Activated T-helper 17 cell treated with anti-CD3 and anti-CD28 coated beads, Interleukin-2, amount 50 U/mL, for 72 hours (primary cell): ENCODE data around the gene ATP11A. TPM values are rescaled to one million over a fixed set of nuclear protein-coding genes. Genes with fewer than 3 reads are reported as not detected.

ENCODE experiments used
- ATAC-seq: fragments of 150-1000 bp; cut with Tn5 transposase; replicated peaks from 2 replicates; pipeline ENCODE4 v1.10.0; 2021; ENCODE audit warnings: mild to moderate bottlenecking, moderate library complexity
- H3K27ac Mint-ChIP-seq: one replicate; pipeline ENCODE4 v1.8.0; 2022; ENCODE audit warnings: mixed read lengths
- H3K27me3 Mint-ChIP-seq: one replicate; pipeline ENCODE4 v1.8.0; 2022; ENCODE audit warnings: mixed read lengths
- H3K36me3 Mint-ChIP-seq: one replicate; pipeline ENCODE4 v1.8.0; 2022; ENCODE audit warnings: low read depth, mild to moderate bottlenecking, mixed read lengths
- H3K4me1 Mint-ChIP-seq: one replicate; pipeline ENCODE4 v1.8.0; 2022; ENCODE audit warnings: mixed read lengths
- H3K4me3 Mint-ChIP-seq: one replicate; pipeline ENCODE4 v1.8.0; 2022; ENCODE audit warnings: mild to moderate bottlenecking, mixed read lengths
- H3K9me3 Mint-ChIP-seq: one replicate; pipeline ENCODE4 v1.8.0; 2022; ENCODE audit warnings: mixed read lengths
- total RNA-seq, 2 donors: library from RNA; stranded (reverse); gene quantifications; one replicate each; pipeline ENCODE4 v1.2.3, GENCODE V29; 2022

The ATP11A gene
- total RNA-seq, 2 donors from 2014 or later, result 39.7 to 48.6 TPM

DNA sequence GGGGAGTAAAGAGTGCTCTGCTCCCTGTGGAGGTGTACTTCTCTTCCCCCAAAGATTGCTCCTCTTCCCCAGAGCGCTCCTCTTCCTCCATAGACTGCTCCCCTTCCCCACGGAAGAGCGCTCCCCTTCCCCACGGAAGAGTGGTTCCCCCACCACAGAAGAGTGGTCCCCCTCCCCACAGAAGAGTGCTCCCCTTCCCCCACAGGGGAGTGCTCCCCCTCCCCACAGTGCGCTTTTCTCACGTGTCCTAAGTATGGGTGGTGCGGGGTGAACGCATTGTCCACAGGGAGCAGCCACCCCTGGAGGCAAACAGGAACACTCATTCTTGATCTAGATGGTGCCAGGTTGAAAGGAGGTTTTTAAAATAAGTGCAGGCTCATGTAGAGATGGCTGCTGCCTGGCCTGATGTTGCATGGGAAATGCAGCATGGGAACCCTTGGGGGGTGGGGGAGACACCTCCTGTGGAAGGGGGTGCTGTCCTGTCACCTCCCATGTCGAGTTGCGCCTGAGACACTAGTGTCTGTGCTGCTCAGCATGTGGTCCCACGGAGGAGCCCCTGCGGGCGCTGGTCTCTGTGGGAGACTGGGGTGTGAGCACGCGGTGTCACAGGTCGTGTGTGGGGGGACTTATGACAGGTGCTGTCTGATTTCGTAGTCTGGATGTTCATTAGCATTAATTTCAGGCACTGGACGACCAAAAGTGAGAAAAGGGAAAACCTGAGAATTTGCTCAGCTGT lies 52.2 kb downstream of the ATP11A start:
- H3K4me3 Mint-ChIP-seq, result no peak overlapping the region
- no peaks in the 10 kb centered on the region for H3K27me3 Mint-ChIP-seq
- H3K4me1 Mint-ChIP-seq, result peaks cover 15% of the 10 kb centered on the region
- H3K27ac Mint-ChIP-seq, result no peak overlapping the region
- H3K36me3 Mint-ChIP-seq, result no peaks in the 10 kb centered on the region
- ATAC-seq, result no peak
- H3K9me3 Mint-ChIP-seq, result no peaks in the 10 kb centered on the region

DNA sequence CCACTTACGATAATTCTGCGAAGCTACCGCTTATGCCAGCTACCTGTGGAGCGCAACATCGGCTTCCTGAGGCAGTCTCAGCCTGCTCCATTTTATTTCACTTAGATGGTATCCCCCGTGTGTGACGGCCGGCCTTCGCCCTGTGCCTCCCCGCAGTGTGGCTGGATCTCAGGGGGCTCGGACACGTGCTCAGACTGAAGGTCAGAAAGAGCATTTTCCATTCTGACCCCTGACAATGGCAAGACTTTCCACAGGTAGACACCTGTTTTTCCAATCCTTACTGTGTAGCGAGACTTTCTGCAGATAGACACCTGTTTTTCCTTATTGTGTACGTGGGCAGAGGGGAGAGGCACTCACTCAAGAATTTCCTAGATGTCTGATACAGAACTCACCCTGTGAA lies 52.7 kb downstream of the ATP11A start:
- Mint-ChIP-seq H3K4me3 (no peak overlapping the region), H3K9me3 (no peaks in the 10 kb centered on the region), H3K4me1 (peaks cover 13% of the 10 kb centered on the region), H3K27me3 (no peaks in the 10 kb centered on the region), H3K27ac (peak overlapping the region; percentile 15), H3K36me3 (no peaks in the 10 kb centered on the region)
- ATAC-seq, result no peak

DNA sequence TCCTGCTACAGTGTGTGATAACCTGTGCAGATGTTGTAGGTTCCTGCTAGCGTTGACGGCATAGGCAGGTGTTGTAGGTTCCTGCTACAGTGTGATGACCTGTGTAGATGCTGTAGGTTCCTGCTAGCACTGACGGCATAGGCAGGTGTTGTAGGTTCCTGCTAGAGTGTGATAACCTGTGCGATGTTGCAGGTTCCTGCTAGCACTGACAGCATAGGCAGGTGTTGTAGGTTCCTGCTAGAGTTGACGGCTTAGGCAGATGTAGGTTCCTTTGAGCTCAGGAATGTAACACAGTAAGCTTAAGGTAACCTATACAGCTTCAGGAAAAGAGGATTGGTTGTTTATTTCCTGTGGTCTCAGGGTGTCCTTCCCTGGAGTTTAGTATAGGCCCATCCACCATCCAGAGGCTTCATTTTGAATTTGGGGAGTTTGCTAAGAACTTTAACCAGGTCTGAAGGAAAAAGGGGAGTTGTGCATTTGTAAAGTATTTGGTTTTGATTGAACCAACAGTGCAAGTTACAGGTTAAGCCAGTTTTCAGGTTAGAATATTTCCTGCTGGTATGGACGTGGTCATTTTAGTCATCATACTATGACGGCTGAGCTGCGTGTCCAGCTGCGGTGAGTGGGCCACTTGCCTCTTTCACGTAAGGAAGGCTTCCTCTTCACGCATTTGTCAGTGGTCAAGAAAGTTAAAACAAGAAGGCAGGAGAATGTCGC lies 53.8 kb downstream of the ATP11A start:
- Mint-ChIP-seq H3K4me1 (peaks cover 13% of the 10 kb centered on the region), H3K36me3 (no peaks in the 10 kb centered on the region), H3K9me3 (no peaks in the 10 kb centered on the region), H3K27ac (peak overlapping the region; percentile 15), H3K4me3 (no peak overlapping the region), H3K27me3 (no peaks in the 10 kb centered on the region)
- no peak for ATAC-seq

DNA sequence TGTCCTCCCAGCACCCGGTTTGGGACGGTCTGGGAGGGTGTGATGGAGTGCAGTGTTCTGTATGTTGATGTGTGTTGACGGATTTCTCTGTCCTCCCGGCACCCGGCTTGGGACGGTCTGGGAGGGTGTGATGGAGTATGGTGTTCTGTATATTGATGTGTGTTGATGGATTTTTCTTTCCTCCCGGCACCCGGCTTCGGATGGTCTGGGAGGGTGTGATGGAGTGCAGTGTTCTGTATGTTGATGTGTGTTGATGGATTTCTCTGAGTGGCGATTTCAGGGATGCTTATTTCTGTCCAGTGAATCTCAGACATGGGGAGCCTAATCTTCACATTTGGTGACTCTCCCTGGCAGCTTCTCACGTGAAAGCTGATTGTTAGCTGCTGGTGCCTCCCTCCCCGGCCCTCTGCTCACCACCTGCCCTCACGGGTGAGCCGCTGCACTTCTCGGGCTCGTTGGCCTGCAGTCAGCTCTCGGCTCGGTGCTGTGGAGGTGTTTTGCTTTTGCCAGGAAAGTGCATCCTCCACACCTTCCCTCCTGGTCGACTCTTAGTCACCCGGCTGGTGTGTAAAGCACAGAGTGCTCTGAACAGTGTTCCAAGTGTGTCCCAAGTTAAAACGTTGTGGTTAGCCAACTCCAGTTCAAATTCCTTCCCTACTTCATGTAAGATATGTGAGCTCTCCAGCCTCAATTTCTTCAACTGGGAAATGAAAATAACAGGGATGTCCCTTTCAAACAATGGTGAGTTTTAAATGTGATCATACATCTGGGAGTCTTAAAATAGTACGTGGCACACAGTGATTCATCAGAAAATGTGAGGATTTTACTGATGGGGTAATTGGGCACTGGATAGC lies 54.6 kb downstream of the ATP11A start:
- Mint-ChIP-seq H3K9me3 (no peaks in the 10 kb centered on the region), H3K4me1 (peaks cover 13% of the 10 kb centered on the region), H3K27ac (no peak overlapping the region), H3K36me3 (no peaks in the 10 kb centered on the region), H3K4me3 (no peak overlapping the region), H3K27me3 (no peaks in the 10 kb centered on the region)
- no peak for ATAC-seq

DNA sequence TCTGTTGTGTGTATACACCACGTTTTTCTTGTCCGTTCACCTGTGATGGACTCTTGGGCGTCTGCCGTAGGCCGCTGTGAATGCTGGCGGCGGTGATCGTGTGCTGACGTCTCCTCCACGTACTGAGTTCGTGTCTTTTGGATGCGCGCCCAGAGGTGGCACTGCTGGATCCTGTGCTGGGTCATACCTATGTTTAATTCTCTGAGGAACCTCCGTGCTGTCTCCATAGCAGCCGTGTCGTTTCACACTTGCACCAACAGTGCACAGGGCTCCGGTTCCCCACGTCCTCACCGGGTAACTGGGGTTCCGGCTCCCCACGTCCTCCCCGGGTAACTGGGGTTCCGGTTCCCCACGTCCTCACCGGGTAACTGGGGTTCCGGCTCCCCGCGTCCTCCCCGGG lies 56.2 kb downstream of the ATP11A start:
- H3K27me3 Mint-ChIP-seq, result no peaks in the 10 kb centered on the region
- no peak overlapping the region for H3K4me3 Mint-ChIP-seq
- H3K4me1 Mint-ChIP-seq, result peaks cover 13% of the 10 kb centered on the region
- no peak overlapping the region for H3K27ac Mint-ChIP-seq
- ATAC-seq, result no peak
- no peaks in the 10 kb centered on the region for H3K9me3 Mint-ChIP-seq
- no peaks in the 10 kb centered on the region for H3K36me3 Mint-ChIP-seq

DNA sequence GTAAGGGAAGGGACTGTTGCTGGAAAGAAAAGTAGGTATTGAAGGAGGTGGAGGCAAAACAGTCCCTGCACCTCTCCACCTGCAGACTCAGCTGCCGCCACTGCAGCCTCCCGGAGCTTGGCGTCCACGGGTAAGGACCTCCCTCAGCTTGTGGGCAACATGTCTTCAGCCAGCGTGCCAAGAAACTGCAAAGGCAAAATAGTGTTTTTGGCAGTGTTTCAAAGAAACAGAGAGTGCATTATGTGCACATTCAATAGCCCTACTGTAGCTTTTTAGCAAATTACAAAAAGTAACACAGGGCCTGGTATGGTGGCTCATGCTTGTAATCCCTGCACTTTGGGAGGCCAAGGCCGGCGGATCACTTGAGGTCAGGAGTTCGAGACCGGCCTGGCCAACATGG lies 57.4 kb downstream of the ATP11A start:
- H3K4me1 Mint-ChIP-seq, result peaks cover 13% of the 10 kb centered on the region
- no peak for ATAC-seq
- no peaks in the 10 kb centered on the region for H3K36me3 Mint-ChIP-seq
- H3K27me3 Mint-ChIP-seq, result no peaks in the 10 kb centered on the region
- H3K4me3 Mint-ChIP-seq, result no peak overlapping the region
- no peaks in the 10 kb centered on the region for H3K9me3 Mint-ChIP-seq
- H3K27ac Mint-ChIP-seq, result no peak overlapping the region

DNA sequence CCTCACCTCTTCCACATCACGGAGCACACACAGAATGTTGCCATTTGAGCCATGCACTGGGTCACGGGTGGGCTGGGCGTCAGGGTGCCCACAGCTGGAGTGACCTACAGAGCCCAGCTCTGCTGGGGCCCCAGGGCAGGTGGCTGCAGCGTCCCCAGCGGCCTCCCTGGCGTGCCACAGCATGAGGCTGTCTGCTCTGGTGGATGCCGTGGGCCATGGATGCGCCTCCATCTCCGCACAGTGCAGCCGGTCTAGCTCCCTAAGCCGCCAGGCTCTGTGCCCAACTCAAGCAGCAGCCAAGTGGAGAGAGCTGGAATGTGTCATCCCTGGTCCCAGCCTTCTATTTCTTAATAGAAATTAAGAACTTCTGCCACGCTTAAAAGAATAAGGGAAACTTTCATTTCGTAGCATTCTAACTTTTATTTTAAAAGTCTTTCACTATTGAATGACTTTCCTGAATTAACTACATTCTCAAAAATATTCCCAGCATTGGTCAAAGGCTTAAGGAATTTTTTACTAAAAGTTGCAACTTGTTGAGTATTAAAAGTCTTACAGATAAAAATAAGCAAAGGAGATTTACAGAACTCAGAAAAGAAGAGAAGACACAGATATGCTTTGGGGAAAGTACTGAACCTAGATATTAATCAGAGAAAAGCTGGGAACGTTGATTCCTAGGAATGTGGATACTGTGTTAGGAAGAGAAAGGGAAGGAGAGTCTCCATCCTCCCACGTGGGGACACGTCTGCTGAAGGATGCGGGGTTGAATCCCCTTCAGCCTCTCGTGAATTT lies 59.3 kb downstream of the ATP11A start:
- Mint-ChIP-seq H3K36me3 (no peaks in the 10 kb centered on the region), H3K9me3 (no peaks in the 10 kb centered on the region), H3K4me3 (no peak overlapping the region), H3K27me3 (no peaks in the 10 kb centered on the region), H3K27ac (no peak overlapping the region), H3K4me1 (peaks cover 15% of the 10 kb centered on the region)
- ATAC-seq, result no peak

DNA sequence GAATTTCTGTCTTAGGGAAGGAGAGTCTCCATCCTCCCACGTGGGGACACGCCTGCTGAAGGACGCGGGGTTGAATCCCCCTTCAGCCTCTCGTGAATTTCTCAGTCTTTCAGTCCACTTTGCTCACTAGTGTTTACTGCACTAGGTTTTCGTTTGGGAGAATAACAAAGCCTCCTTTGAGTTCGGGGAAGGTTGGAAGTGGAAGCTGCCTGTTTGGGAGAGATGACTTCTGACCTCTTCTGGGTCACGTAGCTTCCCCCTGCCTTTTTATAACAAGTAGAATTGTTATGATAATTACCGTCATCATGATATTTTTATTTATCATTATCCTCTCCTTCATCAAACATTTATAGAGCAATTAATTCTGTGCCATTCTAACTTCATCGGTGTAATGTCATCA lies 60.7 kb downstream of the ATP11A start:
- Mint-ChIP-seq H3K4me3 (no peak overlapping the region), H3K36me3 (no peaks in the 10 kb centered on the region), H3K9me3 (no peaks in the 10 kb centered on the region), H3K27me3 (no peaks in the 10 kb centered on the region), H3K4me1 (peaks cover 13% of the 10 kb centered on the region), H3K27ac (no peak overlapping the region)
- no peak for ATAC-seq

DNA sequence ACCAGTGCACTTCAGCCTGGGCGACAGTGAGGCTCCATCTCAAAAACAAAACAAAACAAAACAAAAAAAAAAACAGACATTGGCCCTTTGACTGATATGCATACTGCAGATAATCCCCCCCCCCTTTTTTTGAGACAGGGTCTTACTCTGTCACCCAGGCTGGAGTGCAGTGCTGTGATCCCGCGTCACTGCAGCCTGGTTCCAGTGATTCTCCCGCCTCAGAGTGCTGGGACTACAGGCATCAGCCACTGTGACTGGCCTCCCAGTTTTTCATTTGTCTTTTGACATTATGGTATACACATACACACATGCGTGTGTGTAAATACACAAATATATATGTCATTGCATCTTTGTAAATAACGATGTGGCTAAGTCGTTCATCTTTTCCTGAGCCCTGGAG lies 61.8 kb downstream of the ATP11A start:
- Mint-ChIP-seq H3K27ac (no peak overlapping the region), H3K36me3 (no peaks in the 10 kb centered on the region), H3K9me3 (no peaks in the 10 kb centered on the region), H3K4me3 (no peak overlapping the region), H3K4me1 (peaks cover 13% of the 10 kb centered on the region), H3K27me3 (no peaks in the 10 kb centered on the region)
- no peak for ATAC-seq

DNA sequence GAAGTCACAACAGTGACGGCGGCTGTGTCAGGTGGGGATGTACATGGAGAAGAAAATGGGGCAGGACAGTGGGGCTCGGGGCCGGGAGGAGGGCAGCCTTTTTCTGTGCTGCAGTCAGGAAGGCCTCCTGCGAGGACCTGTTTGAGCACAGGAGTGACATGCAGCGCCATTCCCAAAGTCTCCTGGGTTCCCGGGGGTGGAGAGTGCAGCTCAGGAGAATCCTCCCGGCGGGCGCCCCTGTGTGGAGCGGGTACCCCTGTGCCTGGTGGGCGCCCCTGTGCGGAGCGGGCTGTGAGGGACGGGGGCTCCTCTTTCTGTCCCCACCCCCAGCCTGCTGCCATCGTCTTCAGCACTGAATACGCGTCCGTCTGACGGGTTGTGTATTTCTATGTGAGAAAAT lies 62.4 kb downstream of the ATP11A start:
- H3K4me3 Mint-ChIP-seq, result no peak overlapping the region
- no peak for ATAC-seq
- H3K9me3 Mint-ChIP-seq, result no peaks in the 10 kb centered on the region
- H3K27ac Mint-ChIP-seq, result no peak overlapping the region
- H3K27me3 Mint-ChIP-seq, result no peaks in the 10 kb centered on the region
- peaks cover 9% of the 10 kb centered on the region for H3K4me1 Mint-ChIP-seq
- H3K36me3 Mint-ChIP-seq, result no peaks in the 10 kb centered on the region

DNA sequence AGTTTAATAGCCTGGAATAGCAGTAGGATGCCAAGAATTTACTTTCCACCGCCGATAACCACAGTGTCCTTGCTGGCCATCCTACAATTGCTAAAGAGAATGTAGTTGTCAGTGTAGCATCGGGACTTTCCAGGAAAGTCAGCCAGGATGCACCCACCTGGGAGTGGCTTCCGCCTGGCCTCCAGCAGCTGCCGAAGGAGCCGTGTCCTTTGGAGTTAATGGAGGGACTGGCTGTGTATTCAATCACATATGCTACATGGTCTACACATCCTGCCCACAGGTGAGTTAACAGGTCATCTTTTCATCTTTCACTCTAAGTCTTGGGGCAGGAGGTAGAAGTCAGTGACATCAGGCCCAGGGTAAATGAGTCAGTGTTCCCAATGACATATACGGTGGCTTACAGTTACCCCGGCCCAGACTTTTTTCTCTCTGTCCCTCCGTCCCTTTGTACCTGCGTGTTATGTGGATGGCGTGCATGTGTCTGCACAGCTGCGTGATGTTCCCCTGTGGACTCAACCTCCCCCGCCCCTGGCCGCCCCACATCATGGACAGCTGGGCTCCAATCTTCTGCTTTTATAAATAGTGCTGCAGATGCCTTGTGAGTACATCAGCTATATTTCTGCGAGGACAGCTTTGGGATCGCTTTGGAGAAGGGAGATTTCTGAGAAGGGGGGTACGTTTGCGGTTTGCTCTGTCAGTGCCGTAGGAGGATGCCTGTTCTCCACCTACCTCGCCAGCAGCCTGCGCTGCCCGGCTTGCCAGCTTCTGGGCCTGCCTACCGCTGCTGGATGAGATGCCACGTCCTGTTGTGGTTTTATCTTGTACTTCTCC lies 63.1 kb downstream of the ATP11A start:
- ATAC-seq, result peak; percentile 99
- Mint-ChIP-seq H3K4me3 (peak overlapping the region; percentile 63), H3K27me3 (no peaks in the 10 kb centered on the region), H3K4me1 (peaks cover 9% of the 10 kb centered on the region), H3K9me3 (no peaks in the 10 kb centered on the region), H3K27ac (peak overlapping the region; percentile 85), H3K36me3 (no peaks in the 10 kb centered on the region)

DNA sequence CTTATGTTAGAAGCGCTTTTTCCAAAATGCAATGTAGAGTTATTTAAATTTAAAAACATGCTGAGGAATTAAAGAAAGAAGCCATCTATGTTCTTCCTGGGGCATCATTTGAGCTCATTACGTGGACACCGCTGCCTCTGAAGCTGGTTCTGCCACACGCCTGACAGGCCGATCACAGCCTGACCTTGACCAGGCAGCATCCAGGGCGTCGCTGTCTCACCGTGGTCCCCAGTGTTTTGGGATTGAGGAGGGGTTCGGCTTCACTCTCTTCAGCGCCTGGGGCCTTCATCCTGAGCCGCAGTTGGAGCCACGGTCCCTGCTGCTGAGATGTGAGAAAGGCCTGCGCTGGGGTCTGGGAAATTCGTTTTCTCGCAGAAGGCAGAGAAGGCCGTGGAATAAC lies 64.0 kb downstream of the ATP11A start:
- H3K27me3 Mint-ChIP-seq, result no peaks in the 10 kb centered on the region
- no peak overlapping the region for H3K27ac Mint-ChIP-seq
- no peak overlapping the region for H3K4me3 Mint-ChIP-seq
- H3K4me1 Mint-ChIP-seq, result peaks cover 9% of the 10 kb centered on the region
- H3K36me3 Mint-ChIP-seq, result no peaks in the 10 kb centered on the region
- no peaks in the 10 kb centered on the region for H3K9me3 Mint-ChIP-seq
- no peak for ATAC-seq

DNA sequence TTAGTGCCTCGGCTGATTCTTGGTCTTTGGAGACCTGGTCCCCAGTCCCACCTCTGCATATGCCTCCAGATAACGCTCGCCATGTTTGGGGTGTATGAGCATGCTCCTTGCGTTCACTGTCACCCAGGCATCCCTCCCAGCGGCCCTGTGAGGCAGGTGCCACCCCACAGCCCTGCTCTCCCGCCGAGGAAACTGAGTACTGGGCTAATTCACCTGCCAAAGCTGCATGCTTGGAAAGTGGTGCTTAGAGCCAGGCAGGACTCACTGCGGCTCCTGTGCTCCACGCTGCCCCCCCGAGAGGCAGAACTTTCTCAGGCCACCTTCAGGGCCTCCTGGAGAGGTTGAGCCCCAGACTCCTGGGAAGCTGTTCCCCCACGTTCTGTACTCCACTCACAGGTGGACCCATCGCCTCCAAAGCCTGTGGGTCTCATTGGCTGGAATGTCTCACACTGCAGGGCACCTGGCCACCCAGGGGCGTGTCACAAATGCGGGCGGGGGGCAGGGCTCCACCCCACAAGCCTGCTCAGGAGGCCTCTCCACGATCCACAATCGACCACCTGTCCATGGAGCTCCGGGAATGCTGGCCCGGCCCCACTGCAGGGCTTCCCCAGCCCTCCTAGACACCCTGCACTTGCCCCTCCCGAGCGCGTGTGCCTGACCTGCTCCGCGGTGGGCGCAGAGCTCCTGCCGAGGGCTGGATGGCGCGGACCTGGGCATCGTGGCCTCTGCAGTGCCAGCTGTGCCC lies 64.6 kb downstream of the ATP11A start:
- no peak overlapping the region for H3K4me3 Mint-ChIP-seq

More for the DNA sequence above, 64.6 kb downstream of the ATP11A start:
- Mint-ChIP-seq H3K36me3 (no peaks in the 10 kb centered on the region), H3K27ac (no peak overlapping the region), H3K4me1 (peaks cover 9% of the 10 kb centered on the region), H3K27me3 (no peaks in the 10 kb centered on the region), H3K9me3 (no peaks in the 10 kb centered on the region)
- ATAC-seq, result no peak
